OCI-LY1 (cell line): ENCODE measurements around the gene ZNF384.

Experiments
- CTCF ChIP-seq: fragments of 200-600 bp; sonication (generic), shearing (Covaris generic); IDR thresholded peaks from 2 replicates; pipeline ENCODE4 v1.5.1; 2017; ENCODE audit warnings: mild to moderate bottlenecking, antibody characterized with exemption, low read length, moderate library complexity, mixed read lengths
- EZH2 ChIP-seq: fragments of 200-600 bp; sonication (generic), shearing (Covaris generic); IDR thresholded peaks from 2 replicates; pipeline ENCODE4 v1.8.0; 2017; ENCODE audit warnings: borderline replicate concordance, mixed run types, mild to moderate bottlenecking, antibody characterized with exemption, low read length, moderate library complexity, mixed read lengths

- TF ChIP-seq CTCF (no peak), EZH2 (no peak)
Observed at GRCh38 chr12:6730169-6730568, 41.0 kb upstream of the ZNF384 start.
